ENCODE results near the gene NOS1AP.

DNA sequence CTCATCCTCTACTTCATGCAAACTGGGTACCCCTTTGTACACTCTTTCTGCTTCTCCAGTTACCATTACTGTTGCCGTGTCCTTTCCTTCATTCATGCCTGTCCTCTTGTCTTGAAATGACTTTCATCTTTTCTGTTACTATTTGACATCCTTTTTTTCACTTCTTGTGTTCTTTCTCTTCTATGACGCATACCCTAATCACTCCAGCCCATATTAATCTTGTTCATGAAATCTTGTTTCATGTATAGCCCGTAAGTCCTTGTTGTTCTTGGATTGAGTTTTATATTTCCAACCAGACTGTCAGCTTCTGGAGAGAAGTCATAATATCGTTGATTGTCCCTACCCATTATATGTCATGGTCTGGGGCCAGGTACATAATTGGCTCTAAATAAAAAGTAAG, 126.1 kb downstream of the NOS1AP start:
- TF ChIP-seq POLR2A (IDR thresholded peaks at IDR 0.05) (no peak), POLR2AphosphoS5 (IDR thresholded peaks at IDR 0.05; ENCODE audit: insufficient read depth in 1 of 2, low read depth in 1 of 2) (no peak)
- TF ChIP-seq, protein P1, sequence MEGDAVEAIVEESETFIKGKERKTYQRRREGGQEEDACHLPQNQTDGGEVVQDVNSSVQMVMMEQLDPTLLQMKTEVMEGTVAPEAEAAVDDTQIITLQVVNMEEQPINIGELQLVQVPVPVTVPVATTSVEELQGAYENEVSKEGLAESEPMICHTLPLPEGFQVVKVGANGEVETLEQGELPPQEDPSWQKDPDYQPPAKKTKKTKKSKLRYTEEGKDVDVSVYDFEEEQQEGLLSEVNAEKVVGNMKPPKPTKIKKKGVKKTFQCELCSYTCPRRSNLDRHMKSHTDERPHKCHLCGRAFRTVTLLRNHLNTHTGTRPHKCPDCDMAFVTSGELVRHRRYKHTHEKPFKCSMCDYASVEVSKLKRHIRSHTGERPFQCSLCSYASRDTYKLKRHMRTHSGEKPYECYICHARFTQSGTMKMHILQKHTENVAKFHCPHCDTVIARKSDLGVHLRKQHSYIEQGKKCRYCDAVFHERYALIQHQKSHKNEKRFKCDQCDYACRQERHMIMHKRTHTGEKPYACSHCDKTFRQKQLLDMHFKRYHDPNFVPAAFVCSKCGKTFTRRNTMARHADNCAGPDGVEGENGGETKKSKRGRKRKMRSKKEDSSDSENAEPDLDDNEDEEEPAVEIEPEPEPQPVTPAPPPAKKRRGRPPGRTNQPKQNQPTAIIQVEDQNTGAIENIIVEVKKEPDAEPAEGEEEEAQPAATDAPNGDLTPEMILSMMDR (IDR thresholded peaks at IDR 0.05) = no peak

Measured in vagina (tissue), 2 donors.